Left hindlimb (tissue), 1 donor: Measurements from ENCODE around the gene RNF212.

Experiments used
- DNase-seq: peaks from one replicate; pipeline ENCODE4 v3.0.0-alpha.2; 2018

The RNF212 gene

GRCh38 chr4:1031956-1032795 is 81.2 kb downstream of the RNF212 start:
- peak; percentile 70 for DNase-seq

GRCh38 chr4:1031346-1031745 is 82.0 kb downstream of the RNF212 start:
- DNase-seq, result no peak

- no peak for DNase-seq
These were observed 82.8 kb downstream of the RNF212 start for GRCh38 chr4:1030559-1030958.

- no peak for DNase-seq
These were observed 83.3 kb downstream of the RNF212 start for GRCh38 chr4:1030031-1030430.

- DNase-seq, result no peak
These were observed 83.8 kb downstream of the RNF212 start for GRCh38 chr4:1029529-1029928.

- DNase-seq, result no peak
These were observed 84.7 kb downstream of the RNF212 start for GRCh38 chr4:1028574-1029220.

GRCh38 chr4:1027915-1028238 is 85.5 kb downstream of the RNF212 start:
- DNase-seq, result peak; percentile 64

- no peak for DNase-seq
These were observed 86.0 kb downstream of the RNF212 start for GRCh38 chr4:1027219-1027914.

- DNase-seq, result no peak
These were observed 87.2 kb downstream of the RNF212 start for GRCh38 chr4:1026115-1026514.

- no peak for DNase-seq
These were observed 88.3 kb downstream of the RNF212 start for GRCh38 chr4:1024882-1025545.

- DNase-seq, result no peak
These were observed 89.2 kb downstream of the RNF212 start for GRCh38 chr4:1023895-1024740.

- DNase-seq, result no peak
These were observed 90.2 kb downstream of the RNF212 start for GRCh38 chr4:1023075-1023640.

GRCh38 chr4:1022739-1023066 is 90.7 kb downstream of the RNF212 start:
- DNase-seq, result no peak

- no peak for DNase-seq
These were observed 91.2 kb downstream of the RNF212 start for GRCh38 chr4:1022051-1022738.
